Esophagus squamous epithelium (tissue), 5 donors: ENCODE measurements around the gene CRTAP. TPM values are rescaled to one million over a fixed set of nuclear protein-coding genes. Genes with fewer than 3 reads are reported as not detected.
"Not testable (repeated sequence)": the region's sequence is repeated elsewhere in the genome, so short reads cannot be mapped to it uniquely, and the experiment has no call there.

Source experiments
- DNase-seq: peaks from one replicate; lab custom pipeline; 2025; lab: John Stamatoyannopoulos, UW
- H3K27ac ChIP-seq, 4 donors: fragments of 200-600 bp; sonication (generic); one replicate each; pipeline ENCODE4 v1.5.1; 2016 to 2019; ENCODE audit warnings: mild to moderate bottlenecking in 1 of 4
- H3K27me3 ChIP-seq, 4 donors: fragments of 200-600 bp; sonication (generic); 1 replicate in 3 of 4; 2 replicates in 1 of 4; pipeline versions ENCODE4 v1.5.1 to v1.6.0; 2017 to 2021; ENCODE audit warnings: antibody characterized with exemption in 1 of 4
- H3K36me3 ChIP-seq, 3 donors: fragments of 200-600 bp; sonication (generic); one replicate each; pipeline ENCODE4 v1.5.1; 2016 to 2019
- H3K4me1 ChIP-seq, 3 donors: fragments of 200-600 bp; sonication (generic); one replicate each; pipeline ENCODE4 v1.5.1; 2017 to 2019
- H3K4me3 ChIP-seq, 4 donors: fragments of 200-600 bp; sonication (generic); 1 replicate in 3 of 4; 2 replicates in 1 of 4; pipeline ENCODE4 v1.5.1; 2016 to 2019; ENCODE audit warnings: mild to moderate bottlenecking in 2 of 4, moderate library complexity in 1 of 4
- H3K9me3 ChIP-seq, 3 donors: fragments of 200-600 bp; sonication (generic); one replicate each; pipeline ENCODE4 v1.5.1; 2016 to 2019
- POLR2A ChIP-seq, 4 donors: fragments of 450-650 bp; IDR thresholded peaks; one replicate each; pipeline ENCODE4 v1.6.1; 2017; ENCODE audit warnings: antibody characterized with exemption in 4 of 4, mild to moderate bottlenecking in 4 of 4, moderate library complexity in 3 of 4
- WGBS, 2 donors: methylation state at CpG; one replicate each; pipeline ENCODE4 v1.1.5; 2018; 5-methylcytosine and 5-hydroxymethylcytosine counted together
- intact Hi-C: fragments of 100-400 bp; cut with DNase I; formaldehyde crosslinking; loops from one replicate; pipeline ENCODE4 v1.15.0; 2022
- total RNA-seq, 4 donors: library from RNA; depleted of rRNA; stranded (reverse); fragments of >200 nt; gene quantifications; one replicate each; pipeline ENCODE4 v1.1.0, GENCODE V29; 2016
- TF ChIP-seq, protein P1 (sequence below), 6 experiments: fragments of 450-650 bp in 4 of 6; fragments of 200-600 bp in 2 of 6; sonication (generic) in 2 of 6; IDR thresholded peaks; one replicate each; pipeline ENCODE4 v1.5.1; 2016 to 2019; ENCODE audit warnings: antibody characterized with exemption in 6 of 6, mild to moderate bottlenecking in 4 of 6, moderate library complexity in 4 of 6
- donor health status: DM: yes; HTN: yes; CAD: no.

The CRTAP gene
- total RNA-seq, 4 donors from 2014 or later: 67.1 to 159 (median 90.9) TPM

DNA sequence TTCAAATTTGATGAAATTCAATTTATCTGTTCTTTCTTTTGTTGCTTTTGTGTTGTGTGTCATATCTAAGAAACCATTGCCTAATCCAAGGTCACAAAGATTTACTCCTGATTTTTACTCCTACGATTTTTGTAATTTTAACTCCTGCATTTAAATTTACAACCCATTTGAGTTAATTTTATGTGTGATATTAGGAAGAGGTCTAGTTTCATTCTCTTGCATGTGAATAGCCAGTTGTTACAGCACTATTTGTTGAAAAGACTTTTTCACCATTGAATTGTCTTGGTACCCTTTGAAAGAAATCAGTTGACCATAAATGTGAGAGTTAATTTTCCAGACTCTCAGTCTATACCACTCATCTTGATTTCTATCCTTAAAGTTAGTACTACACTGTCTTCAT lies 23.9 kb downstream of the CRTAP start:
- Histone ChIP-seq H3K9me3 (no peaks in the 10 kb centered on the region), H3K27ac (no peak overlapping the region), H3K36me3 (peaks cover 7 to 94% (median 16%) of the 10 kb centered on the region in 3 donors), H3K27me3 (no peaks in the 10 kb centered on the region), H3K4me1 (peaks cover 0 to 4% (median 0%) of the 10 kb centered on the region in 3 donors), H3K4me3 (no peak overlapping the region)
- WGBS, 2 donors: 79 to 86% methylated on average over 1 of the region's 1 CpG
- TF ChIP-seq POLR2A (IDR thresholded peaks at IDR 0.05): no peak
- TF ChIP-seq, protein P1, sequence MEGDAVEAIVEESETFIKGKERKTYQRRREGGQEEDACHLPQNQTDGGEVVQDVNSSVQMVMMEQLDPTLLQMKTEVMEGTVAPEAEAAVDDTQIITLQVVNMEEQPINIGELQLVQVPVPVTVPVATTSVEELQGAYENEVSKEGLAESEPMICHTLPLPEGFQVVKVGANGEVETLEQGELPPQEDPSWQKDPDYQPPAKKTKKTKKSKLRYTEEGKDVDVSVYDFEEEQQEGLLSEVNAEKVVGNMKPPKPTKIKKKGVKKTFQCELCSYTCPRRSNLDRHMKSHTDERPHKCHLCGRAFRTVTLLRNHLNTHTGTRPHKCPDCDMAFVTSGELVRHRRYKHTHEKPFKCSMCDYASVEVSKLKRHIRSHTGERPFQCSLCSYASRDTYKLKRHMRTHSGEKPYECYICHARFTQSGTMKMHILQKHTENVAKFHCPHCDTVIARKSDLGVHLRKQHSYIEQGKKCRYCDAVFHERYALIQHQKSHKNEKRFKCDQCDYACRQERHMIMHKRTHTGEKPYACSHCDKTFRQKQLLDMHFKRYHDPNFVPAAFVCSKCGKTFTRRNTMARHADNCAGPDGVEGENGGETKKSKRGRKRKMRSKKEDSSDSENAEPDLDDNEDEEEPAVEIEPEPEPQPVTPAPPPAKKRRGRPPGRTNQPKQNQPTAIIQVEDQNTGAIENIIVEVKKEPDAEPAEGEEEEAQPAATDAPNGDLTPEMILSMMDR (IDR thresholded peaks at IDR 0.05): no peak
- intact Hi-C loops: no loop called here
- no peak for DNase-seq

GRCh38 chr3:33139006-33139623 lies 25.3 kb downstream of the CRTAP start:
- peaks cover 9 to 94% (median 19%) of the 10 kb centered on the region in 3 donors for H3K36me3 ChIP-seq
- intact Hi-C loops, DNase-seq: not testable (repeated sequence)

GRCh38 chr3:33139996-33140395 lies 26.2 kb downstream of the CRTAP start:
- DNase-seq: no peak
- H3K27me3 ChIP-seq: no peaks in the 10 kb centered on the region
- peaks cover 0 to 3% (median 0%) of the 10 kb centered on the region in 3 donors for H3K4me1 ChIP-seq
- TF ChIP-seq, protein P1 (IDR thresholded peaks at IDR 0.05): no peak
- no peak for TF ChIP-seq POLR2A (IDR thresholded peaks at IDR 0.05)
- H3K36me3 ChIP-seq: peaks cover 5 to 94% (median 14%) of the 10 kb centered on the region in 3 donors
- WGBS, 2 donors: 50 to 61% methylated on average over 2 of the region's 2 CpGs
- H3K9me3 ChIP-seq: no peaks in the 10 kb centered on the region
- no peak overlapping the region for H3K4me3 ChIP-seq
- H3K27ac ChIP-seq: no peak overlapping the region
- intact Hi-C loops: no loop called here

More at GRCh38 chr3:33139006-33139623, 25.3 kb downstream of the CRTAP start:
- not testable (repeated sequence) for H3K9me3 ChIP-seq, H3K4me1 ChIP-seq, H3K27me3 ChIP-seq, H3K4me3 ChIP-seq, H3K27ac ChIP-seq
- WGBS, 2 donors: 81 to 87% methylated on average over 8 of the region's 8 CpGs

DNA sequence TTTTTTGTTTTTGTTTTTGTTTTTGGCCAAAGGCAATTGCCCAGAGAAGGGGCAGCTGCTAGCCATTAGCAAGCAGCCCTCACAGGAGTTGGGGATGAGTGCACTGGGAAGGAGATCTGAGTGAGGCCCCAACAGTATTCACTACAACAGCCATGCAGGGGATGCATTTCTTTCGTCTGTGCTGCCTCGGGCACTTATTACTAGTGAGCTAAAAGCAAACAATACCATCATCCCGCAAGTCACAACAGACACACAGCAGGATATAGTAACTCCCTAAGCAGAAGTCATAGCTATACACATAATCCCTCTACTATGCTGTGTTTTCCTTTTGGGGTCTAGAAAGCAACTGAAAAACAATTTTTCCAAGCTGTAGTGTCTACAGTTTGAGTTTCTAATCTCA lies 27.2 kb downstream of the CRTAP start:
- TF ChIP-seq, protein P1 (IDR thresholded peaks at IDR 0.05): no peak
- TF ChIP-seq POLR2A (IDR thresholded peaks at IDR 0.05): no peak
- H3K4me1 ChIP-seq: peaks cover 0 to 3% (median 0%) of the 10 kb centered on the region in 3 donors
- peaks cover 5 to 94% (median 10%) of the 10 kb centered on the region in 3 donors for H3K36me3 ChIP-seq
- DNase-seq: no peak
- WGBS, 2 donors: 22 to 60% methylated on average over 3 of the region's 3 CpGs
- H3K27me3 ChIP-seq: no peaks in the 10 kb centered on the region
- intact Hi-C loops: no loop called here
- no peak overlapping the region for H3K27ac ChIP-seq
- H3K4me3 ChIP-seq: no peak overlapping the region
- no peaks in the 10 kb centered on the region for H3K9me3 ChIP-seq

DNA sequence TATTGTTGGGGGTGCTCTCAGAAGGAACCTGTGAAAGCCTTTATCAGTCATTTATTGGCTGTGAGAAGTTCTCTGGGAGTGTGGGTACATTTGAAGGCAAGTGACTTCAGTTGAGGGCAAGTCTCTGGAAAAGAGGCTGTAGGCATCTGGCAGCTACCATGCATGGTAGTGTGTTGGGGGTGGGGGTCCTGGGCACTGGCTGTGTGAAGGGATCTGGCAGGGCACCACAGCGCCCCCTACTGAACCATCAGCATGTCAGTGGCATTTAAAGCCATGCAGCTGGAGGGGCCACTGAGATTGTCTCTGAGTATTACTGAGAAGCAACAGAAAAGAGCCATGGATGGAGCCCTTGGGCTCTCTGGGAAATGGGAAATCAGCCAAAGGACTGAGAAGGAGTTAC lies 30.6 kb downstream of the CRTAP start:
- DNase-seq: no peak
- no peak for TF ChIP-seq POLR2A (IDR thresholded peaks at IDR 0.05)
- TF ChIP-seq, protein P1 (IDR thresholded peaks at IDR 0.05): peak in 3 of 6 experiments; percentile 14 to 31 (median 30)
- intact Hi-C loops: no loop called here
- no peak overlapping the region for H3K4me3 ChIP-seq
- 45 to 67% methylated on average over 1 of the region's 1 CpG for WGBS, 2 donors
- H3K9me3 ChIP-seq: no peaks in the 10 kb centered on the region
- H3K36me3 ChIP-seq: peaks cover 5 to 64% (median 10%) of the 10 kb centered on the region in 3 donors
- H3K27me3 ChIP-seq: no peaks in the 10 kb centered on the region
- H3K27ac ChIP-seq: no peak overlapping the region
- H3K4me1 ChIP-seq: peaks cover 0 to 13% (median 0%) of the 10 kb centered on the region in 3 donors
